GM19324 (cell line): ENCODE measurements around the gene TCAP.

Experiments
- ATAC-seq: cut with Tn5 transposase; IDR thresholded peaks from one replicate; pipeline ENCODE4 v1.9.1; 2021; ENCODE audit warnings: mild to moderate bottlenecking, moderate library complexity; ENCODE audit not compliant: unreplicated experiment, low FRiP score

TCAP gene

DNA sequence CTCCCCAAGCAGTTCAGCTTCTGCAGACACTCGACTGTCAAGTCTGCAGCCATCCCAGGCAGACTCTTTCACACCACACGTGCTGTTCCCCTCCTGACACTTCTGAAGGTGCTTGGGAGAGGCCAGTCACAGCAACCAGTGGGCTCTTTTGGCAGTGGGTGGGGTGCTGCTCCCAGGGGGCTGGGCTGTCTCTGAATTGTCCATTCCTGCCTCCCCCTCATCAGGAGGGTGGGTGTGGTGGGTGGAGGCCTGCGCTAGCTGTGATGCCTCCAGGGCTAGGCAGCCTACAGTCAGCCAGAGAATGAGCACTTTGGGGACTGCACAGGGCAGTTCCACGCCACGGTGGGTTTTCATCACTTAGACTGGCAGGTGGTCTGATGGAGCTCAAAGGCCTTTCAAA, 17.9 kb upstream of the TCAP start:
- no peak for ATAC-seq

- no peak for ATAC-seq
These were observed 16.4 kb upstream of the TCAP start for GRCh38 chr17:39648616-39649366.

DNA sequence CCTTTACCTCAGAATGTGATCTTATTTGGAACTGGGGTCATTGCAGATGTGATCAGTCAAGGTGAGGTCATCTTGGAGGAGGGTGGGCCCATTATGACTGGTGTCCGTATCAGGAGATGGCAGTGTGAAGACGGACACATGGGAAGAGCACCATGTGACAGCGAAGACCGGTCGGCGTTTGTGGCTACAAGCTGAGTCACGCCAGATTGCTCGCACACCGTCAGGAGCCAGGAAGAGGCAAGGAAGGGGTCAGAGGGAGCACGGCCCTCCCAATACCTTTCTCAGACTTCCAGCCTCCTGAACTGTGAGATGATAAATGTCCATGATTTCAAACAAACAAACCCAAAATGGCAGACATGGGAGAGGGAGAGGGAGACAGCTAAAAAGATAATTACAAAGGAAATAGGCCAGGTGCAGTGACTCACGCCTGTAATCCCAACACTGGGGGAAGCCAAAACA, 15.0 kb upstream of the TCAP start:
- no peak for ATAC-seq

GRCh38 chr17:39651923-39652586, 13.1 kb upstream of the TCAP start:
- no peak for ATAC-seq

DNA sequence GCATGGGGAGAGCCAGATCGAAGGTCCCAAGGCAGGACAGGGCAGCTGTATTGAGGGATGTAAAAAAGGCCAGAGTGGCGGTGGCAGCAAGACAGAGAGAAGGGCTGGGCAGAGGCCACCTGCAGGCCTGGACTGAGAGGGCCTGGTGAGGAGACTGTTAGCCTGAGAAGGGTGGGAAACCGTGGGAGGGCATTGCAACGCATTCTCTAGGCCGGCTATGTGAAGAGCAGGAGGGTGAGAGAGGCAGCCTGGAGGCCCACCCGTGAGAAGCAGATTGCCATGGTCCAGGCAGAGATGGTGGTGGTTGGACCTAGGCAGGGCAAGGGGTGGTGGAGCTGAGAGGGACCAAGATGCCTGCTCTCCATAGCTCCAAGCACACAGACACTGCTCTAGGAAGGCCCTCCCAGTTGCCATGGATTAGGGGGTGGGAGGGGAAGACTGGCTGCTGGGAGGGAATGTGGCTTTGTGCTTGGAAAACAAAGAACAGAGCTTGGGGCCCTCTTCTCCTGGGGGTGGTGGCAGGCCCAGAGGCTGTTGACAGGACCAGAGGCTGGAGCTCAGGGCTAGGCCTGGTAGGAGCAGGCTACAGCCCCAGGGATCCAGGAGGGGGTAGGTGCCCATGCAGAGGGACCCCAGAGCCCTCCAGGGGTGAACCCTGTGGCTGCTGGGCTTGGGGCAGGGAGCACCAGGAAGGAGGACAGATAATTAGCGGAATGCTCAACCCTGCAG, 12.4 kb upstream of the TCAP start:
- ATAC-seq = no peak

DNA sequence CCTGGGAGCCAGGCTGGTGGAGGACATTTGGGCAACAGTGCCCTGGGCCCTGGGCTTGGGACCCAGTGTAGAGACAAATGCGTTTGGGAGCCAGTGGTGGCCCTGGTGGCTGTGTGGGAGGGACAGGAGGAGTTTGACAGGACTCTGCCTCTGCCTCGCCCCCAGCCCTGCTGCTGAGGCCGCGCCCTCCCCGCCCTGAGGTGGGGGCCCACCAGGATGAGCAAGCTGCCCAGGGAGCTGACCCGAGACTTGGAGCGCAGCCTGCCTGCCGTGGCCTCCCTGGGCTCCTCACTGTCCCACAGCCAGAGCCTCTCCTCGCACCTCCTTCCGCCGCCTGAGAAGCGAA, 11.9 kb upstream of the TCAP start:
- ATAC-seq = no peak

GRCh38 chr17:39653662-39654331, 11.4 kb upstream of the TCAP start:
- ATAC-seq = no peak

GRCh38 chr17:39655105-39655504, 10.0 kb upstream of the TCAP start:
- no peak for ATAC-seq

GRCh38 chr17:39658346-39658745, 6.8 kb upstream of the TCAP start:
- no peak for ATAC-seq

DNA sequence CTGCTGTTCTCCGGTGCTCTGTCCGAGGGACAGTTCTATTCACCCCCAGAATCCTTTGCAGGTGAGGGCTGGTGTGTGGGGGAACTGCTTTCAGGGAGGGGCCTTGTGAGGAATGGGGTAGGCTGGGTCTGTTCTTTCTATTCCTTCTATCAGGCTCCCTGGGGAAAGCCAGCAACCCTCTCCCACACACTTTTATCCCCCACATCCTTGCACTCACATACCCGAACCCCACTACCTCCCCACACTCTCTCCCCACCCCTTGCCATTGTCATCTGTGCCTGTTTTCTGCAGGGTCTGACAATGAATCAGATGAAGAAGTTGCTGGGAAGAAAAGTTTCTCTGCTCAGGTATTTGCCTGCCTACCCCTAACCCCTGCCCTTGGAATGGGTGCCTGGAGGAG, 6.4 kb upstream of the TCAP start:
- no peak for ATAC-seq

- no peak for ATAC-seq
These were observed 5.7 kb upstream of the TCAP start for GRCh38 chr17:39659279-39660010.

DNA sequence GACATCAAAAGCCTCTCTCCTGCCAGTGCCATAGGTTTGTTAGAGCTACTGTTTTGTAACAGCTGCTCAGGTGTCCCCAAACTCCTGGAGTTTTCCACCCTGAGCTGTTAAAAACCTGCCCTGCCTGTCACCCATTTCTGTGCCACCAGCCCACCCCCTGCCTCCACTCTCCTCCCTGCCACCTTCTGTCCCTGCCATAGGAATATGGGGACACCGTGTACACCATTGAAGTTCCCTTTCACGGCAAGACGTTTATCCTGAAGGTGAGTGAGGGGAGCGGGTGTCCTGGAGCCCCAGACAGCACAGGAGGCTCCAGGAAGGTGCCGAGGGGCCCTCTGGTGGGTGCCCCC, 5.2 kb upstream of the TCAP start:
- no peak for ATAC-seq

DNA sequence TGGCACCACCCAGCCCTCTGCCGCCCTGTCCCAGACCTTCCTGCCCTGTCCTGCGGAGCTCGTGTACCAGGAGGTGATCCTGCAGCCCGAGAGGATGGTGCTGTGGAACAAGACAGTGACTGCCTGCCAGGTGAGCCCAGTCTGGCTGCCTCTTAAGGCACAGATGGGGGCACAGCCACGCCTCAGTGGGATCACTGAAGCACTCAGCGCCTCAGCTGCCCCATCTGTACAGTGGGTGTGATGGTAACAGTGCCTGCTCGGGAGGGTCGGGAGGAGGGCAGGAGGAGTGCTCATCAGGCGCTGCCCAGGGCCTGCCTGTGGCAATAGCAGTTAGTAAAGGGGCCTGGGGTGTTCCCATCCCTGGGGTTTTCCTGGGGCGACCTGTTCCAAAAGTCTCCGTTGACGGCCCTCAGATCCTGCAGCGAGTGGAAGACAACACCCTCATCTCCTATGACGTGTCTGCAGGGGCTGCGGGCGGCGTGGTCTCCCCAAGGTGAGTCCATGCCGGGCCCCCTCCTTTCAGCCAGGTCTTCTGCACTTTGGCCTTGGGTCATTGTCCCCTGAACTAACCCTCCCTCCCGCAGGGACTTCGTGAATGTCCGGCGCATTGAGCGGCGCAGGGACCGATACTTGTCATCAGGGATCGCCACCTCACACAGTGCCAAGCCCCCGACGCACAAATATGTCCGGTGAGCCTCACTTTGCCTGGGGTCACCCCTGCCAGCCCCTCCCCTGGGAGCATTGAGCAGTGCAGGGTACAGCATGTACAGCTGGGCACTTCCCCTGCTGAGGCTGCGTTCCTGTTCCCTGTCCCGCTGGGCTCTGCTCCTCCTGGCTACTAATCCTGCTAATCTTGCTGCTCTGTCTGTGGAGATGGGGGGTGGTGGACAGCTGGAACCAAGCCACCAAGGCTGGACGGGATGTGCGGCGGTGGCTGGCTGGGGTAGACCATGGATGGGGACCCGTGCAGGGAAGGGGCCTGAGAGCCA, 4.5 kb upstream of the TCAP start:
- ATAC-seq = no peak

DNA sequence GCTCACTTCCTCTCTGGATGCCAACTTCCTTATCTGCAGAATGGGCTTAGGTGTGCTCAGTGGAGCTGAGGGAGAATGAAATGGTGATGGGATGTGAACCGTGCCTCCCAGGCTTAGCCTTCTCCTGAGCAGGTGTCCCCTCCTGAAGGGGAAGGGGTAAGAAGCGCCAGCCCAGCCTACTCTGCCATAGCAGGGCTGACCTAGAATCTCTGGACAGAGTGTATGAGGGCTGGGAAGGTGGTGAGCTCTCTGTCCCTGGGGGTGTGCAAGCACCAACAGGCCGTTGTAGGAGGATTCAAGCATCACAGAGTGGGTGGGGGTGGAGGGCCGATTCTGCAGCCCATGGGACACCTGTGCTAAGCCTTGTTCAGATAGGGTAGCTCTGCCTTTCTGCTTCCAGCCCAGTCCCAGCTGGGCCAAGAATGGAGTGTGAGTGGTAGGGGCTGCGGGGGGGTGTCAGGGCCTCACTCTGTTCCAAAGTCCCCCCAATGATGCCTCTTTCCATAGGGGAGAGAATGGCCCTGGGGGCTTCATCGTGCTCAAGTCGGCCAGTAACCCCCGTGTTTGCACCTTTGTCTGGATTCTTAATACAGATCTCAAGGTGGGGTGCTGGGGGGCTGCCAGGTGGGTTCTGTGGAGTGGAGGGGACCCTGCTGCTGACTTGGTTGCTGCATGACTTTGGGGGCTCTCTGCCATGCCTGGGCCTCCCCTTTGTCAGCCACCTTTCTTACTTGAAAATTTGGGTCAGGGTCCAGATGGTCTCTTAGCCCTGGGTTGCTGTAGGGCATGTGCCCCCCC, 3.2 kb upstream of the TCAP start:
- ATAC-seq = no peak

- ATAC-seq = no peak
These were observed 2.4 kb upstream of the TCAP start for GRCh38 chr17:39662551-39663339.

- no peak for ATAC-seq
These were observed 1.8 kb upstream of the TCAP start for GRCh38 chr17:39663340-39663687.

DNA sequence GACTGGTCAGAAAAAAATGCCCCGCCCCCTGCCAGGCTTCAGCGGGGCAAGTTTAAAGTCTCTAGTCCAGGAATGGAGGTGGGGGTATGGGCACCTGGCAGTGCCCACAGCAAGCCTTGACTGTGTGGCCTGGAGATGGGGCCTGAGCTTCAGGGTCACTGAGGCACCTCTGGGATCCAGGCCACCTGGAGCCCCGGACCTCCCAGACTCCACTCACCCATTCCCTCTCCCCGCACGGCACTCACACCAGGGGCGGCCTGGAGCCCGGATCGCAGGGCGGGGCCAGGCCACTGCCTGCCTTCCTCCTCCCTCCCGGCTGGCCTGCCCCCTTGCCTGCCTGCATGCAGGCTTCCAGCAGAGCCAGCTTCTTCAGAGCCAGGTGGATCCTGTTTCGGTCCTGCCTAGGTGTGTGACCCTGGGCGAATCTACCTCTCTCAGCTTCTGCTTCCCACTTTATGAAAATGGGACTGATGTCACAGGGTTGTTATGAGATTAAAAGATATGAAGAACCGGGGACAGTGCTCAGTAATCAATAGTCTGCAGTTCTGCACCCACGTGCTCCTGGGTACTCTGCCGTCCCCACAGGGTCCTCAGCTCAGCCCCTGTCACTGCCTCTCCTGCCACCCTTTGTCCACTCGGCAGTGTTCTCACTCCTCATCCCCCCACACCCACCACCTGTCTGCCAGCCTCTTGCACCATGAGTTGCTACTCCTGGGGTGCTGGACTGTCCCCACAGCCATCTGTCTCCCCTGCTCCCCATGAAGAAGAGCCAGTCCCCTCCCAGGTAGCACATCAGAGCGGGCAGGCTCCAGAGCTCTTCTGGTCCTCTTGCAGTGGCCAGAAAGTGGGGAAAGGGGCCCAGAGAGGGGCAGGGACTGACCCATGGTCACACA, 1.2 kb upstream of the TCAP start:
- ATAC-seq = no peak
